Caco-2 (cell line): ENCODE data around the gene SDCBP2. TPM values are rescaled to one million over a fixed set of nuclear protein-coding genes. Genes with fewer than 3 reads are reported as not detected.
A peak's percentile ranks its signal among the peaks of the same experiment; 100 is the strongest.
"Not testable (repeated sequence)": the region's sequence is repeated elsewhere in the genome, so short reads cannot be mapped to it uniquely, and the experiment has no call there.

Experiments
- BruUV-seq: library from RNA; stranded (reverse); fragments of 400-500 nt; replicated peaks from 2 replicates; lab custom pipeline; 2021; lab: Mats Ljungman, UMichigan
- CTCF ChIA-PET: fragments of 300-600 bp; sonication (Branson Sonifier 250); formaldehyde crosslinking; loops from one replicate; lab custom pipeline; 2022; ENCODE audit warnings: antibody characterized with exemption; lab: Charles Lee
- POLR2A ChIA-PET: fragments of 300-600 bp; sonication (Branson Sonifier 250); formaldehyde crosslinking; loops from one replicate; lab custom pipeline; 2022; ENCODE audit warnings: antibody characterized with exemption; lab: Charles Lee
- DNase-seq, 2 experiments: peaks; one replicate each; pipeline versions ENCODE4 v3.0.0 to v3.0.0-alpha.2; 2020 to 2022
- H3K27me3 ChIP-seq: replicated peaks from 2 replicates; pipeline ENCODE4 v1.6.0; 2011; ENCODE audit warnings: low read length; ENCODE audit not compliant: control insufficient read depth, insufficient read depth
- H3K36me3 ChIP-seq: 2 replicates; pipeline ENCODE4 v1.5.1; 2011; ENCODE audit warnings: low read length; ENCODE audit not compliant: control insufficient read depth, insufficient read depth
- H3K4me1 ChIP-seq: fragments of 250-450 bp; sonication (Bioruptor Pico); 2 replicates; pipeline ENCODE4 v1.5.1; 2020; ENCODE audit warnings: mild to moderate bottlenecking
- H3K4me3 ChIP-seq: 2 replicates; pipeline ENCODE4 v1.5.1; 2011; ENCODE audit warnings: low read depth, mild to moderate bottlenecking, control low read depth, low read length
- H3K9me3 ChIP-seq: fragments of 250-450 bp; sonication (Bioruptor Pico); 2 replicates; pipeline ENCODE4 v1.5.1; 2020; ENCODE audit warnings: mild to moderate bottlenecking, moderate library complexity
- H3K27ac Mint-ChIP-seq: one replicate; pipeline ENCODE4 v1.8.0; 2022; ENCODE audit warnings: mixed read lengths; ENCODE audit not compliant: unreplicated experiment
- H3K27me3 Mint-ChIP-seq: one replicate; pipeline ENCODE4 v1.8.0; 2022; ENCODE audit warnings: mixed read lengths; ENCODE audit not compliant: insufficient read depth, unreplicated experiment
- H3K36me3 Mint-ChIP-seq: one replicate; pipeline ENCODE4 v1.8.0; 2022; ENCODE audit warnings: mild to moderate bottlenecking, mixed read lengths; ENCODE audit not compliant: insufficient read depth, unreplicated experiment
- H3K4me1 Mint-ChIP-seq: one replicate; pipeline ENCODE4 v1.8.0; 2022; ENCODE audit warnings: low read depth, mixed read lengths; ENCODE audit not compliant: unreplicated experiment
- H3K4me3 Mint-ChIP-seq: one replicate; pipeline ENCODE4 v1.8.0; 2022; ENCODE audit warnings: mild to moderate bottlenecking, moderate library complexity, mixed read lengths; ENCODE audit not compliant: unreplicated experiment
- H3K9me3 Mint-ChIP-seq: one replicate; pipeline ENCODE4 v1.8.0; 2022; ENCODE audit warnings: mixed read lengths; ENCODE audit not compliant: unreplicated experiment
- CTCF ChIP-seq, 2 experiments: fragments of 200-600 bp in 1 of 2; IDR thresholded peaks; 1 replicate in 1 of 2; 2 replicates in 1 of 2; pipeline versions ENCODE4 v1.5.1 to v1.8.0; 2011 to 2022; ENCODE audit warnings: antibody characterized with exemption in 1 of 2, control low read depth in 1 of 2, inconsistent platforms in 1 of 2, low read depth in 1 of 2, low read length in 1 of 2, mild to moderate bottlenecking in 1 of 2, moderate library complexity in 1 of 2; ENCODE audit not compliant: insufficient read depth in 1 of 2, severe bottlenecking in 1 of 2, unreplicated experiment in 1 of 2
- intact Hi-C: fragments of 100-400 bp; cut with micrococcal nuclease; formaldehyde crosslinking; loops from one replicate; pipeline ENCODE4 v1.10.0; 2022; ENCODE audit not compliant: unreplicated experiment
- total RNA-seq: library from RNA; stranded (reverse); gene quantifications from 2 replicates; pipeline ENCODE4 v1.2.3, GENCODE V29; 2022

Gene SDCBP2
- total RNA-seq, 1 experiment from 2014 or later, result 2.0 TPM

DNA sequence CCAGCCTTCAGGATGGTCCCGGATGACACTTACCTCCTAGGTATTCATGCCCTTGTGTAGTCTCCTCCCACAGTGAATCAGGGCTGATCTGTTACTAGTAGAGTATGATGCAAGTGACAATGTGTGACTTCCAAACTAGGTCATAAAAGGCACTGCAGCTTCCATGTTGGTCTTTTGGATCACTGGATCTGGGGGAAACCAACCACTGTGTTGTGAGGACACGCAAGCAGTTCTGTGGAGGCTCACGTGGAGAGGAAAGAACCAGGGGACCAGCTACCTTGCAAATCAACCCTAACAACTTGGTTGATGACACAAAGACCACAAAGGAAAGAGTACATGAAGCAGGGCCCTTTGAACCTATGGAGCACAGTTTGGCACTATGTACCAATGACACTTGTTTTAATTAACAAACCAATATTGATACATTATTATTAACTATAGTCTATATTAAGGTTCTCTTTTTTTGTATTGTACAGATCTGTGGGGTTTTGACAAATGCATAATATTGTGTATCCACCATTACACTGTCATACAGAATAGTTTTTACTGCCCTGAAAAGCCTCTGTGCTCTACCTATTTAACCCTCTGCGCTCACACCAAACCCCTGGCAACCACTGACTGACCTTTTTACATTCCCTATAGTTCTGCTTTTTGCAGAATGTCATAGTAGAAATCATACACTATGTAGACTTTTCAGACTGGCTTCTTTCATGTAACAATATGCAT, 16.3 kb upstream of the SDCBP2 start:
- no peak for DNase-seq
- Histone ChIP-seq H3K4me1 (peaks cover under 1% of the 10 kb centered on the region; the same call in 1 of the 2 replicates), H3K9me3 (peaks cover 24% of the 10 kb centered on the region; the same call in 1 of the 2 replicates), H3K36me3 (no peaks in the 10 kb centered on the region; the same call in 1 of the 2 replicates), H3K27me3 (no peaks in the 10 kb centered on the region), H3K4me3 (no peak overlapping the region)
- H3K36me3 Mint-ChIP-seq, result no peaks in the 10 kb centered on the region
- H3K27ac Mint-ChIP-seq, result no peak overlapping the region
- TF ChIP-seq CTCF (IDR thresholded peaks at IDR 0.05; ENCODE audit: insufficient read depth in 1 of 2, low read depth in 1 of 2, low read length in 1 of 2, severe bottlenecking in 1 of 2, unreplicated experiment in 1 of 2), result no peak
- no TSS peak for BruUV-seq
- H3K4me1 Mint-ChIP-seq, result no peaks in the 10 kb centered on the region
- no peaks in the 10 kb centered on the region for H3K9me3 Mint-ChIP-seq
- ChIA-PET CTCF (interaction anchor here (0.5 kb wide), 1 partner anchor 47 kb away, joined by 3 read pairs; no protein-coding TSS in a partner anchor), POLR2A (no interaction called here)
- intact Hi-C loops, result no loop called here
- H3K27me3 Mint-ChIP-seq, result no peaks in the 10 kb centered on the region
- no peak overlapping the region for H3K4me3 Mint-ChIP-seq

GRCh38 chr20:1343446-1344124, 14.6 kb upstream of the SDCBP2 start:
- H3K36me3 ChIP-seq, H3K4me3 Mint-ChIP-seq, H3K4me1 ChIP-seq, H3K27me3 Mint-ChIP-seq, intact Hi-C loops, CTCF ChIA-PET, H3K27me3 ChIP-seq, H3K4me3 ChIP-seq, H3K9me3 Mint-ChIP-seq, H3K27ac Mint-ChIP-seq, DNase-seq, BruUV-seq, H3K36me3 Mint-ChIP-seq, POLR2A ChIA-PET, H3K4me1 Mint-ChIP-seq: not testable (repeated sequence)
- H3K9me3 ChIP-seq, result peaks cover 18% of the 10 kb centered on the region; the same call in 1 of the 2 replicates
- peak in 1 of 2 experiments; percentile 21 for TF ChIP-seq CTCF (IDR thresholded peaks at IDR 0.05; ENCODE audit: insufficient read depth in 1 of 2, low read depth in 1 of 2, low read length in 1 of 2, severe bottlenecking in 1 of 2, unreplicated experiment in 1 of 2)

DNA sequence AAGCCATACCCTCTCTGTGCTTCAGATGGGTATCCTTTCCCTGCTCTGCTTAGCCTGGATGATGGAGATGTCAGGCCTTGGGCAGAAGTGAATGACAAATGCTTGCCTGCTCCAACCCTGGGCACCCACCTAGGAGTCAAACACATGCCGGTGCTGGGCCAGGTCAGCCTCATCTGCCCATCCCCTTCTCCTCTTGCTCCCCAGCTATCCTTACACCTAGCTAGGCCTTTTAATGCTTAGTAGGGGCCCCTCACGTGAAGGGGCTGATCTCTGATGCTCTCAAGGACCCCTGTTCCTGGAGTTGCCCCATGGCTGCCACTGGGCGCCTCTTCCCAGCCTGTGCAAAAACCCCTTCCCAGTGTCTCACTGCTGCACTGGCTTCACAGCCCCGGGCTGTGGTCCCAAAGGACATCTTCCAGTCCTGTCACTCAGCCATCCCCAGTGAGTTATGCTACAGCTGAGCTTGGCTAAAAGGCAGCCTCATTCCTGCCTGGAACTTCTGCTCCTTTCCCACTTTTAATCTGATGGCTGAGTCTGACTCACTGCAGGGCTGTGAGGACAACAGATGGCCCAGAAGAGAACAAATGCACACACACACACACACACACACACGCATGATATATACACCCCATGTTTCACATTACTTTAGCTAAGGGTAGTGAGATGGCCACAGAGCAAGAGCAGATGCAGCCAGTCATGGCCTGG, 12.8 kb upstream of the SDCBP2 start:
- Mint-ChIP-seq H3K4me1 (no peaks in the 10 kb centered on the region), H3K9me3 (no peaks in the 10 kb centered on the region), H3K27me3 (no peaks in the 10 kb centered on the region), H3K4me3 (no peak overlapping the region), H3K36me3 (peaks cover 10% of the 10 kb centered on the region), H3K27ac (no peak overlapping the region)
- DNase-seq, result no peak
- ChIA-PET POLR2A (no interaction called here), CTCF (no interaction called here)
- Histone ChIP-seq H3K9me3 (0 out of 2 replicates have a peak, but pooled peaks cover 3% of the 10 kb centered on the region), H3K36me3 (no peaks in the 10 kb centered on the region; the same call in 1 of the 2 replicates), H3K4me1 (peaks cover 7% of the 10 kb centered on the region), H3K4me3 (no peak overlapping the region), H3K27me3 (no peaks in the 10 kb centered on the region)
- intact Hi-C loops, result no loop called here
- no peak for TF ChIP-seq CTCF (IDR thresholded peaks at IDR 0.05; ENCODE audit: insufficient read depth in 1 of 2, low read depth in 1 of 2, low read length in 1 of 2, severe bottlenecking in 1 of 2, unreplicated experiment in 1 of 2)
- BruUV-seq, result no TSS peak
